Activated B cell treated with CpG ODN at 0.5 μM for 24 hours (primary cell): Measurements from ENCODE around the gene TTYH1. TPM values are rescaled to one million over a fixed set of nuclear protein-coding genes. Genes with fewer than 3 reads are reported as not detected.

Source experiments
- ATAC-seq: fragments of 200-7000 bp; cut with Tn5 transposase; one replicate; pipeline ENCODE4 v1.10.0; 2021; ENCODE audit warnings: low read depth, mild to moderate bottlenecking, moderate library complexity
- CTCF ChIA-PET: fragments of 350-600 bp; sonication (Branson Sonifier 250); formaldehyde crosslinking; loops from one replicate; lab custom pipeline; 2021; ENCODE audit warnings: antibody characterized with exemption; lab: Charles Lee
- POLR2A ChIA-PET: fragments of 350-600 bp; sonication (Branson Sonifier 250); formaldehyde crosslinking; loops from one replicate; lab custom pipeline; 2021; ENCODE audit warnings: antibody characterized with exemption; lab: Charles Lee
- DNase-seq: peaks from one replicate; pipeline ENCODE4 v3.0.0; 2022
- H3K27ac Mint-ChIP-seq: one replicate; pipeline ENCODE4 v1.8.0; 2020; ENCODE audit warnings: mixed read lengths
- H3K27me3 Mint-ChIP-seq: one replicate; pipeline ENCODE4 v1.8.0; 2021; ENCODE audit warnings: mixed read lengths
- H3K36me3 Mint-ChIP-seq: one replicate; pipeline ENCODE4 v1.8.0; 2021; ENCODE audit warnings: low read depth, mixed read lengths
- H3K4me1 Mint-ChIP-seq: one replicate; pipeline ENCODE4 v1.8.0; 2021; ENCODE audit warnings: mixed read lengths
- H3K4me3 Mint-ChIP-seq: one replicate; pipeline ENCODE4 v1.8.0; 2020; ENCODE audit warnings: mild to moderate bottlenecking, mixed read lengths
- H3K9me3 Mint-ChIP-seq: one replicate; pipeline ENCODE4 v1.8.0; 2020; ENCODE audit warnings: mixed read lengths
- CTCF ChIP-seq: fragments of 200-600 bp; IDR thresholded peaks from one replicate; pipeline ENCODE4 v1.8.0; 2022; ENCODE audit warnings: antibody characterized with exemption, mild to moderate bottlenecking
- intact Hi-C: fragments of 100-400 bp; cut with micrococcal nuclease; formaldehyde crosslinking; loops from one replicate; pipeline ENCODE4 v1.15.1; 2024
- total RNA-seq: library from RNA; stranded (reverse); gene quantifications from 2 replicates; pipeline ENCODE4 v1.2.3, GENCODE V29; 2022

Gene TTYH1
- total RNA-seq, 1 donor from 2014 or later: not detected

- no peak for ATAC-seq
- CTCF ChIA-PET: interaction anchor here (0.7 to 2.8 kb wide), 4 partner anchors 176 to 656 kb away, joined by 3 to 24 read pairs (median 4); no protein-coding TSS in a partner anchor
- no peak for TF ChIP-seq CTCF
- Mint-ChIP-seq H3K27ac (no peak overlapping the region), H3K27me3 (peaks cover 24% of the 10 kb centered on the region), H3K9me3 (no peaks in the 10 kb centered on the region), H3K4me3 (no peak overlapping the region), H3K4me1 (peaks cover 17% of the 10 kb centered on the region), H3K36me3 (no peaks in the 10 kb centered on the region)
- intact Hi-C loops: loop anchor here (1.0 kb wide), 2 partner anchors 46 to 442 kb away; no protein-coding TSS in a partner anchor
- POLR2A ChIA-PET: interaction anchor here (0.6 to 0.7 kb wide), 2 partner anchors 78 to 999 kb away, joined by 4 to 10 read pairs; no protein-coding TSS in a partner anchor
- no peak for DNase-seq
Measured at GRCh38 chr19:54477650-54478049, 62.4 kb downstream of the TTYH1 start.

GRCh38 chr19:54478677-54479266 is 63.5 kb downstream of the TTYH1 start:
- Mint-ChIP-seq H3K36me3 (no peaks in the 10 kb centered on the region), H3K4me3 (no peak overlapping the region), H3K27me3 (peaks cover 21% of the 10 kb centered on the region), H3K4me1 (peaks cover 17% of the 10 kb centered on the region), H3K9me3 (no peaks in the 10 kb centered on the region), H3K27ac (no peak overlapping the region)
- ChIA-PET POLR2A (no interaction called here), CTCF (interaction anchor here (0.9 to 2.8 kb wide), 4 partner anchors 137 to 198 kb away, joined by 3 to 24 read pairs (median 4); no protein-coding TSS in a partner anchor)
- ATAC-seq: peak; percentile 47
- DNase-seq: no peak
- no peak for TF ChIP-seq CTCF
- intact Hi-C loops: loop anchor here (1.0 kb wide), 2 partner anchors 47 to 441 kb away; no protein-coding TSS in a partner anchor

GRCh38 chr19:54480051-54480450 is 64.8 kb downstream of the TTYH1 start:
- intact Hi-C loops: no loop called here
- DNase-seq (no peak), ATAC-seq (no peak)
- Mint-ChIP-seq H3K27ac (no peak overlapping the region), H3K4me3 (no peak overlapping the region), H3K4me1 (peaks cover 17% of the 10 kb centered on the region), H3K27me3 (peaks cover 28% of the 10 kb centered on the region), H3K36me3 (no peaks in the 10 kb centered on the region), H3K9me3 (no peaks in the 10 kb centered on the region)
- CTCF ChIA-PET: interaction anchor here (2.8 to 3.9 kb wide), 2 partner anchors 194 to 197 kb away, joined by 15 to 48 read pairs; no protein-coding TSS in a partner anchor
- POLR2A ChIA-PET: no interaction called here
- no peak for TF ChIP-seq CTCF

- POLR2A ChIA-PET: interaction anchor here (0.7 kb wide), 4 partner anchors 47 to 562 kb away, joined by 3 to 8 read pairs (median 5); no protein-coding TSS in a partner anchor
- intact Hi-C loops: loop anchor here (1.0 kb wide), 1 partner anchor 195 kb away; no protein-coding TSS in a partner anchor
Measured at GRCh38 chr19:54481326-54481930, 66.2 kb downstream of the TTYH1 start.

More at GRCh38 chr19:54481326-54481930, 66.2 kb downstream of the TTYH1 start:
- H3K4me1 Mint-ChIP-seq: peaks cover 20% of the 10 kb centered on the region
- no peaks in the 10 kb centered on the region for H3K36me3 Mint-ChIP-seq
- DNase-seq (no peak), ATAC-seq (peak; percentile 62)
- H3K27ac Mint-ChIP-seq: no peak overlapping the region
- no peak overlapping the region for H3K4me3 Mint-ChIP-seq
- CTCF ChIA-PET: interaction anchor here (0.6 to 3.9 kb wide), 13 partner anchors 8 to 201 kb away, joined by 3 to 48 read pairs (median 5); partner anchors contain the start of gene CDC42EP5
- TF ChIP-seq CTCF: no peak
- H3K9me3 Mint-ChIP-seq: no peaks in the 10 kb centered on the region
- peaks cover 33% of the 10 kb centered on the region for H3K27me3 Mint-ChIP-seq
